ENCODE measurements around the gene ISCU. TPM values are rescaled to one million over a fixed set of nuclear protein-coding genes. Genes with fewer than 3 reads are reported as not detected.

Gene ISCU
- total RNA-seq, 1 experiment from 2014 or later: 84.8 TPM

GRCh38 chr12:108600702-108601007 lies 38.3 kb downstream of the ISCU start:
- POLR2A ChIA-PET (ENCODE audit: unreplicated experiment): interaction anchor here (0.6 to 0.7 kb wide), 2 partner anchors 33 to 62 kb away, joined by 3 read pairs; partner anchors contain the start of gene SELPLG
- Histone ChIP-seq H3K27me3 (ENCODE audit: insufficient read depth, low read depth) (no peaks in the 10 kb centered on the region), H3K4me2 (no peak overlapping the region), H3K79me2 (ENCODE audit: low read depth) (no peaks in the 10 kb centered on the region), H3K4me3 (no peak overlapping the region), H3F3A (ENCODE audit: insufficient read depth, low read depth) (no peaks in the 10 kb centered on the region), H4K20me1 (ENCODE audit: insufficient read depth) (no peaks in the 10 kb centered on the region), H3K9me2 (ENCODE audit: insufficient read depth) (no peaks in the 10 kb centered on the region), H3K9me3 (ENCODE audit: insufficient read depth, low read depth) (no peaks in the 10 kb centered on the region), H3K36me3 (ENCODE audit: low read depth) (no peaks in the 10 kb centered on the region), H2AFZ (no peak overlapping the region), H3K4me1 (replicated peaks; ENCODE audit: insufficient read depth) (no peaks in the 10 kb centered on the region), H3K27ac (no peak overlapping the region)
- TF ChIP-seq EZH2 (IDR thresholded peaks at IDR 0.05; ENCODE audit: low read depth) (no peak), CTCF (conservative IDR thresholded peaks at IDR 0.05) (no peak)
- DNase-seq: no peak
- CTCF ChIA-PET: no interaction called here
- intact Hi-C loops (cut with micrococcal nuclease; ENCODE audit: unreplicated experiment): no loop called here
- BruUV-seq (replicated peaks): no TSS peak

GRCh38 chr12:108602209-108602705 lies 39.9 kb downstream of the ISCU start:
- POLR2A ChIA-PET (ENCODE audit: unreplicated experiment): no interaction called here
- Histone ChIP-seq H3K27me3 (ENCODE audit: insufficient read depth, low read depth) (no peaks in the 10 kb centered on the region), H3K4me2 (no peak overlapping the region), H3K9me2 (ENCODE audit: insufficient read depth) (no peaks in the 10 kb centered on the region), H3F3A (ENCODE audit: insufficient read depth, low read depth) (no peaks in the 10 kb centered on the region), H3K9me3 (ENCODE audit: insufficient read depth, low read depth) (no peaks in the 10 kb centered on the region), H4K20me1 (ENCODE audit: insufficient read depth) (no peaks in the 10 kb centered on the region), H3K4me1 (replicated peaks; ENCODE audit: insufficient read depth) (no peaks in the 10 kb centered on the region), H2AFZ (no peak overlapping the region), H3K36me3 (ENCODE audit: low read depth) (no peaks in the 10 kb centered on the region), H3K79me2 (ENCODE audit: low read depth) (no peaks in the 10 kb centered on the region), H3K4me3 (no peak overlapping the region), H3K27ac (no peak overlapping the region)
- intact Hi-C loops (cut with micrococcal nuclease; ENCODE audit: unreplicated experiment): no loop called here
- no peak for TF ChIP-seq EZH2 (IDR thresholded peaks at IDR 0.05; ENCODE audit: low read depth)
- no peak for TF ChIP-seq CTCF (conservative IDR thresholded peaks at IDR 0.05)
- no TSS peak for BruUV-seq (replicated peaks)
- CTCF ChIA-PET: no interaction called here
- DNase-seq: no peak

GRCh38 chr12:108602976-108603704 lies 40.7 kb downstream of the ISCU start:
- Histone ChIP-seq H3K27me3 (ENCODE audit: insufficient read depth, low read depth) (no peaks in the 10 kb centered on the region), H3K36me3 (ENCODE audit: low read depth) (no peaks in the 10 kb centered on the region), H4K20me1 (ENCODE audit: insufficient read depth) (no peaks in the 10 kb centered on the region), H2AFZ (no peak overlapping the region), H3K4me2 (no peak overlapping the region), H3K9me3 (ENCODE audit: insufficient read depth, low read depth) (no peaks in the 10 kb centered on the region), H3K4me3 (no peak overlapping the region), H3K79me2 (ENCODE audit: low read depth) (no peaks in the 10 kb centered on the region), H3K4me1 (replicated peaks; ENCODE audit: insufficient read depth) (no peaks in the 10 kb centered on the region), H3K27ac (no peak overlapping the region), H3F3A (ENCODE audit: insufficient read depth, low read depth) (no peaks in the 10 kb centered on the region), H3K9me2 (ENCODE audit: insufficient read depth) (no peaks in the 10 kb centered on the region)
- intact Hi-C loops (cut with micrococcal nuclease; ENCODE audit: unreplicated experiment): no loop called here
- TF ChIP-seq EZH2 (IDR thresholded peaks at IDR 0.05; ENCODE audit: low read depth): no peak
- TF ChIP-seq CTCF (conservative IDR thresholded peaks at IDR 0.05): no peak
- DNase-seq: no peak
- CTCF ChIA-PET: no interaction called here
- POLR2A ChIA-PET (ENCODE audit: unreplicated experiment): no interaction called here
- no TSS peak for BruUV-seq (replicated peaks)

All from PC-9 (cell line).